Fibroblast of mammary gland (primary cell): ENCODE measurements around the gene FBXW8.
A peak's percentile ranks its signal among the peaks of the same experiment; 100 is the strongest.

Experiments
- DNase-seq: peaks from one replicate; pipeline ENCODE4 v3.0.0-alpha.2; 2010; ENCODE audit warnings: low read depth
- H3K4me3 ChIP-seq: 2 replicates; pipeline ENCODE4 v1.5.1; 2011; ENCODE audit warnings: low read depth, mild to moderate bottlenecking, low read length, moderate library complexity; ENCODE audit not compliant: control insufficient read depth
- TF ChIP-seq, protein P1 (sequence below): conservative IDR thresholded peaks from 2 replicates; pipeline ENCODE4 v1.5.1; 2011; ENCODE audit warnings: low read depth, low read length, inconsistent platforms; ENCODE audit not compliant: control insufficient read depth, insufficient read depth

Gene FBXW8

DNA sequence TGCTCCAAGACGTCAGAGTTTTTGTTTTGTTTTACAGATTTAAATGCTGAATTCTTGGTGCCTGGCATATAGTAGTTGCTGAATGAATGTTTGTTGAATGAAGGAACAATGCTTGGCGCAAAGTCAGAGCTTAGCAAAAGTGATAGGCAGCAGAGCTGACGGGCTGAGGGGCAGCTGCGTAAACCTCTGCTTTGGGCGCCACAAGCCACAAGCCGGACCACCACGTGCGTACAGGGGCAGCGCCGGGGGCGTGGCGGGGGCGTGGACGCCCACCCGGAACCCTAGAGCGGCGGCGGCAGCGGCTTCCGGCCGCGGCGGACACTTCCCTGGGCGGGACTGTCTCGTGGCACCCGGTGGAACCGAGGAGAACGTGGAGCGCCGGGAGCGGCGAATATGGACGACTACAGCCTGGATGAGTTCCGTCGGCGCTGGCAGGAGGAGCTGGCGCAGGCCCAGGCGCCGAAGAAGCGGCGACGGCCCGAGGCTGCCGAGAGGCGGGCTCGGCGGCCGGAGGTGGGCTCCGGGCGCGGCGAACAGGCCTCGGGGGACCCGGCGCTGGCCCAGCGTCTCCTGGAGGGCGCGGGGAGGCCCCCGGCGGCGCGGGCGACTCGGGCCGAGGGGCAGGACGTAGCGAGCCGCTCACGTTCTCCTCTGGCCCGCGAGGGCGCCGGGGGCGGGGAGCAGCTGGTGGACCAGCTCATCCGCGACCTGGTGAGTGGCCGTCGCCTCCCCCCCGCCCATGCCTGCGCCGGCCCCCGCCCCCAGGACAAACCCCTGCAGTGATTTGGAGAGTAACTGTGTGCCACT lies at the start of gene FBXW8:
Gene FBXW8, plus strand, starts transcription at position 306 of the 807 bp plus-strand sequence. Its CDS starts 88 bp downstream, at position 394.
- H3K4me3 ChIP-seq = peak within 1 kb of the TSS; percentile 75
- TF ChIP-seq, protein P1, sequence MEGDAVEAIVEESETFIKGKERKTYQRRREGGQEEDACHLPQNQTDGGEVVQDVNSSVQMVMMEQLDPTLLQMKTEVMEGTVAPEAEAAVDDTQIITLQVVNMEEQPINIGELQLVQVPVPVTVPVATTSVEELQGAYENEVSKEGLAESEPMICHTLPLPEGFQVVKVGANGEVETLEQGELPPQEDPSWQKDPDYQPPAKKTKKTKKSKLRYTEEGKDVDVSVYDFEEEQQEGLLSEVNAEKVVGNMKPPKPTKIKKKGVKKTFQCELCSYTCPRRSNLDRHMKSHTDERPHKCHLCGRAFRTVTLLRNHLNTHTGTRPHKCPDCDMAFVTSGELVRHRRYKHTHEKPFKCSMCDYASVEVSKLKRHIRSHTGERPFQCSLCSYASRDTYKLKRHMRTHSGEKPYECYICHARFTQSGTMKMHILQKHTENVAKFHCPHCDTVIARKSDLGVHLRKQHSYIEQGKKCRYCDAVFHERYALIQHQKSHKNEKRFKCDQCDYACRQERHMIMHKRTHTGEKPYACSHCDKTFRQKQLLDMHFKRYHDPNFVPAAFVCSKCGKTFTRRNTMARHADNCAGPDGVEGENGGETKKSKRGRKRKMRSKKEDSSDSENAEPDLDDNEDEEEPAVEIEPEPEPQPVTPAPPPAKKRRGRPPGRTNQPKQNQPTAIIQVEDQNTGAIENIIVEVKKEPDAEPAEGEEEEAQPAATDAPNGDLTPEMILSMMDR = no peak
- DNase-seq = peak; percentile 62

DNA sequence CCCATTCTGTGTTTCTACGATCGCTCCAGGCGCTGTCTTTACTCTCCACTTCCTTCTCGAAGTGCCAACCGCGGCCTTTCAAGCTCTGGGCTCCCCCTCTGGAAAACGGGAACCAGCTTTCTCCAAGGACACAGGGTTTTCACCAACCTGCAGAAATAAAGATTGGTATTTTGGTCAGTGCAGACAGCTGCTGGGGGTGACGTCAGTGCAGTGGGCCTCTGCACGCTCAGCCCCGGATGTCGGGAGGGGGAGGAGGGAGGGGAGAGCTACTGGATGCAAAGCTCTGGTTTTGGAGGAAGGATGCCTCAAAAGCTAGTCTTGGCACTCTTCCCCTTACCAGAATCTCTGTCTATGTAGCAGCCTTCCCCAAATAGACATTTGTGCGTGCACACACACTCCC lies 49.4 kb upstream of the FBXW8 start:
- DNase-seq = peak; percentile 60
- TF ChIP-seq, protein P1 = no peak
- no peak overlapping the region for H3K4me3 ChIP-seq

DNA sequence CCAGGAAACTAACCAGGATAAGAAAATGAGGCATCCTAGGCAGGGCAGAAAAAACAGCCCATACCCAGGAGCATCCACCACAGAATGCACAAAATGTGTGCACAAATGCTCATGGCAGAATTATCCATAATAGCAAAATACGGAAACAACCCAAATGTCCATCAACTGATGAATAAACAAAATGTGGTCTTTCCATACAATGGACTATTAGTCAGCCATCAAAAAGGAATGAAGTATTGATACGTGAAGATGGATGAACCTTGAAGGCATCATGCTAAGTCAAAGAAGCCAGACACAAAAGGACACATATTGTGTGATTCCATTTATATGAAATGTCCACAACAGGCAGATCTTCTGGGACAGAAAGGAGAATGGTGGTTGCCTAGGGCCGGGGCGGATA lies 48.6 kb upstream of the FBXW8 start:
- TF ChIP-seq, protein P1 = no peak
- no peak overlapping the region for H3K4me3 ChIP-seq
- DNase-seq = no peak

DNA sequence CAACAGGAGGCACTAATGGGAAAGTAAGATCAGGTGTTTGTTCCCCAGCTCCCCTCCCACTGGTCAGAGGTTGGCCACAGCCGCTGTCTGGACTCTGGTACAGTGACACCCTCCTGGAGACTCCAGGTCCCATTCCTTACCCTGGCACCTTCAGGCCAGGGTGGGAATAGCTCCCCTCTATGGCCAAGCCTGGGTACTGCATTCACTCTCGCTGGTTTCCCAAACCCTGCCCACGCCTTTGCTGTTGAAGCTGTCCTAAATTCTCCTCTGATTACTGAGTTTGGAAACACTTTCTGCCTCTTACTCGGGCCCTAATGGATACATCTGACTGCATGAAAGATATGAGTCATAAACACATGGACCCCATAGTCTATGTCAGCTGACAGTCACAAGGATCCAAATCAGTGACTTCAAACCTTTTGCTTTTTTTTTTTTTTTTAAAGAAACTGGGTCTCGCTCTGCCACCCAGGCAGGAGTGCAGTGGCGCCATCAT lies 47.4 kb upstream of the FBXW8 start:
- TF ChIP-seq, protein P1 = peak; percentile 61
- H3K4me3 ChIP-seq = no peak overlapping the region
- peak; percentile 77 for DNase-seq

GRCh38 chr12:116864371-116865160 lies 46.2 kb upstream of the FBXW8 start:
- TF ChIP-seq, protein P1 = no peak
- no peak overlapping the region for H3K4me3 ChIP-seq
- peak; percentile 70 for DNase-seq

DNA sequence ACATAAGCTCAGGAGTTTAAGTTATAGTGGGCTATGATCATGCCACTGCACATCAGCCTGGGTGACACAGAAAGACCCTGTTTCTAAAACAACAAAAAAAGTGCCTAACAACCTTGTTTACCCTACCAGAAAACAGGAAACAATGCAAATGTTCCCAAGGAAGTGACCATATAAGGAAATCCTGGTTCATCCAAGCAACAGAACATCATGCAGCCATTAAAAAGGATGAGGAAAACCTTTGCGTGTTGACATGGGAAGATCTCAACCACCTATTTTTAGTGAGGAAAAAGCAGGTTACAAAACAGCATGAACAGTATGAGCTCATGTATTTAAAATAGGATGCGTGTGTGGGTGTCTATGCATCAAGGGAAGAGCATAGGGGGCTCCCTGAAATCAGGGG lies 43.2 kb upstream of the FBXW8 start:
- DNase-seq = no peak
- TF ChIP-seq, protein P1 = no peak
- H3K4me3 ChIP-seq = no peak overlapping the region
